Muscle layer of duodenum (tissue), 2 donors: Measurements from ENCODE around the gene FCHO1.
A peak's percentile ranks its signal among the peaks of the same experiment; 100 is the strongest.
"Not testable (repeated sequence)": the region's sequence is repeated elsewhere in the genome, so short reads cannot be mapped to it uniquely, and the experiment has no call there.

Source experiments
- H3K27ac ChIP-seq: one replicate; pipeline ENCODE4 v1.7.0; 2013; ENCODE audit warnings: mild to moderate bottlenecking, low read length
- H3K27me3 ChIP-seq: one replicate; pipeline ENCODE4 v1.7.0; 2013; ENCODE audit warnings: low read depth, mild to moderate bottlenecking, control low read depth, low read length
- H3K36me3 ChIP-seq, 2 donors: one replicate each; pipeline ENCODE4 v1.7.0; 2013; ENCODE audit warnings: low read length in 2 of 2, control low read depth in 1 of 2, mild to moderate bottlenecking in 1 of 2; ENCODE audit not compliant: insufficient read depth in 2 of 2, control insufficient read depth in 1 of 2
- H3K4me1 ChIP-seq, 2 donors: one replicate each; pipeline ENCODE4 v1.7.0; 2013; ENCODE audit warnings: low read length in 2 of 2, mild to moderate bottlenecking in 2 of 2, control low read depth in 1 of 2, moderate library complexity in 1 of 2; ENCODE audit not compliant: insufficient read depth in 2 of 2, control insufficient read depth in 1 of 2
- H3K4me3 ChIP-seq, 2 donors: one replicate each; pipeline ENCODE4 v1.7.0; 2013; ENCODE audit warnings: low read length in 2 of 2, low read depth in 1 of 2, mild to moderate bottlenecking in 1 of 2
- H3K9me3 ChIP-seq, 2 donors: one replicate each; pipeline ENCODE4 v1.7.0; 2013; ENCODE audit warnings: low read length in 2 of 2, control low read depth in 1 of 2, mild to moderate bottlenecking in 1 of 2; ENCODE audit not compliant: control insufficient read depth in 1 of 2
- donor health status: healthy.

Gene FCHO1

GRCh38 chr19:17787274-17787913, 36.1 kb downstream of the FCHO1 start:
- H3K27ac ChIP-seq, result no peak overlapping the region
- no peaks in the 10 kb centered on the region for H3K9me3 ChIP-seq
- no peaks in the 10 kb centered on the region for H3K4me1 ChIP-seq
- no peaks in the 10 kb centered on the region for H3K27me3 ChIP-seq
- H3K36me3 ChIP-seq, result no peaks in the 10 kb centered on the region
- no peak overlapping the region for H3K4me3 ChIP-seq

GRCh38 chr19:17788632-17789031, 37.4 kb downstream of the FCHO1 start:
- Histone ChIP-seq H3K9me3 (no peaks in the 10 kb centered on the region), H3K4me3 (no peak overlapping the region), H3K4me1 (no peaks in the 10 kb centered on the region), H3K36me3 (no peaks in the 10 kb centered on the region), H3K27me3 (peaks cover 1% of the 10 kb centered on the region), H3K27ac (no peak overlapping the region)

GRCh38 chr19:17790059-17790780, 38.9 kb downstream of the FCHO1 start:
- Histone ChIP-seq H3K4me3 (no peak overlapping the region), H3K36me3 (no peaks in the 10 kb centered on the region), H3K27me3 (peaks cover 16% of the 10 kb centered on the region), H3K27ac (no peak overlapping the region), H3K4me1 (no peaks in the 10 kb centered on the region), H3K9me3 (no peaks in the 10 kb centered on the region)

GRCh38 chr19:17794412-17794730, 43.1 kb downstream of the FCHO1 start:
- Histone ChIP-seq H3K27me3 (peaks cover 23% of the 10 kb centered on the region), H3K4me1 (no peaks in the 10 kb centered on the region), H3K36me3 (no peaks in the 10 kb centered on the region), H3K4me3 (no peak overlapping the region), H3K9me3 (no peaks in the 10 kb centered on the region), H3K27ac (no peak overlapping the region)

- no peaks in the 10 kb centered on the region for H3K4me1 ChIP-seq
These were observed 43.6 kb downstream of the FCHO1 start, which contains the start of gene B3GNT3 for GRCh38 chr19:17794731-17795494. TSS of gene B3GNT3 (plus strand) at chr19:17795138. CDS start at chr19:17807808, 12,670 bp downstream.

GRCh38 chr19:17795495-17795856, 44.2 kb downstream of the FCHO1 start:
- H3K4me3 ChIP-seq, result peak overlapping the region in 1 of 2 donors; percentile 31
- peak overlapping the region; percentile 95 for H3K27ac ChIP-seq
- H3K9me3 ChIP-seq, result no peaks in the 10 kb centered on the region
- H3K36me3 ChIP-seq, result no peaks in the 10 kb centered on the region
- peaks cover 23% of the 10 kb centered on the region for H3K27me3 ChIP-seq
- H3K4me1 ChIP-seq, result no peaks in the 10 kb centered on the region

More at GRCh38 chr19:17794731-17795494, 43.6 kb downstream of the FCHO1 start, which contains the start of gene B3GNT3:
- Histone ChIP-seq H3K27ac (peak within 1 kb of the TSS; percentile 95), H3K4me3 (peak within 1 kb of the TSS in 1 of 2 donors; percentile 31), H3K36me3 (no peaks in the 10 kb centered on the region), H3K27me3 (peaks cover 23% of the 10 kb centered on the region), H3K9me3 (no peaks in the 10 kb centered on the region)

GRCh38 chr19:17796013-17796837, 44.9 kb downstream of the FCHO1 start:
- peak overlapping the region in 1 of 2 donors; percentile 31 for H3K4me3 ChIP-seq
- no peaks in the 10 kb centered on the region for H3K4me1 ChIP-seq
- H3K27ac ChIP-seq, result peak overlapping the region; percentile 95
- no peaks in the 10 kb centered on the region for H3K9me3 ChIP-seq
- no peaks in the 10 kb centered on the region for H3K36me3 ChIP-seq
- peaks cover 23% of the 10 kb centered on the region for H3K27me3 ChIP-seq

GRCh38 chr19:17796838-17797423, 45.7 kb downstream of the FCHO1 start:
- H3K27me3 ChIP-seq, result peaks cover 23% of the 10 kb centered on the region
- peak overlapping the region; percentile 95 for H3K27ac ChIP-seq
- no peaks in the 10 kb centered on the region for H3K36me3 ChIP-seq
- H3K9me3 ChIP-seq, result no peaks in the 10 kb centered on the region
- peak overlapping the region in 1 of 2 donors; percentile 16 for H3K4me3 ChIP-seq
- no peaks in the 10 kb centered on the region for H3K4me1 ChIP-seq

GRCh38 chr19:17797424-17798201, 46.3 kb downstream of the FCHO1 start:
- Histone ChIP-seq H3K36me3 (no peaks in the 10 kb centered on the region), H3K4me1 (no peaks in the 10 kb centered on the region), H3K27me3 (peaks cover 23% of the 10 kb centered on the region), H3K9me3 (no peaks in the 10 kb centered on the region), H3K27ac (peak overlapping the region; percentile 95), H3K4me3 (peak overlapping the region in 1 of 2 donors; percentile 21)

- peaks cover 22% of the 10 kb centered on the region for H3K27me3 ChIP-seq
- H3K4me1 ChIP-seq, H3K4me3 ChIP-seq, H3K9me3 ChIP-seq, H3K36me3 ChIP-seq, H3K27ac ChIP-seq: not testable (repeated sequence)
These were observed 47.3 kb downstream of the FCHO1 start for GRCh38 chr19:17798599-17798998.
